H9 (cell line): ENCODE measurements around the gene KCNIP3. TPM values are rescaled to one million over a fixed set of nuclear protein-coding genes. Genes with fewer than 3 reads are reported as not detected.
A peak's percentile ranks its signal among the peaks of the same experiment; 100 is the strongest.

Experiments used
- DNase-seq: peaks from one replicate; pipeline ENCODE4 v3.0.0-alpha.2; 2017
- H2AFZ ChIP-seq: one replicate; pipeline ENCODE4 v1.6.1; 2013; ENCODE audit warnings: mild to moderate bottlenecking, low read length, control low read depth, moderate library complexity
- H2AK5ac ChIP-seq: 2 replicates; pipeline ENCODE4 v1.6.1; 2013; ENCODE audit warnings: low read length, control low read depth, mixed read lengths; ENCODE audit not compliant: insufficient read length
- H2BK120ac ChIP-seq: one replicate; pipeline ENCODE4 v1.6.1; 2013; ENCODE audit warnings: low read depth, mild to moderate bottlenecking, low read length, control low read depth, inconsistent platforms; ENCODE audit not compliant: poor library complexity, severe bottlenecking
- H2BK12ac ChIP-seq: 2 replicates; pipeline ENCODE4 v1.6.1; 2013; ENCODE audit warnings: low read length, control low read depth, mixed read lengths, low read depth; ENCODE audit not compliant: insufficient read length
- H2BK15ac ChIP-seq: 2 replicates; pipeline ENCODE4 v1.6.1; 2013; ENCODE audit warnings: low read depth, low read length, control low read depth
- H2BK20ac ChIP-seq: one replicate; pipeline ENCODE4 v1.6.1; 2013; ENCODE audit warnings: low read depth, mild to moderate bottlenecking, low read length, control low read depth, inconsistent platforms; ENCODE audit not compliant: poor library complexity, severe bottlenecking
- H2BK5ac ChIP-seq: 2 replicates; pipeline ENCODE4 v1.6.1; 2013; ENCODE audit warnings: low read length, control low read depth, mixed read lengths; ENCODE audit not compliant: insufficient read length
- H3K14ac ChIP-seq: 2 replicates; pipeline ENCODE4 v1.6.1; 2013; ENCODE audit warnings: low read length, control low read depth; ENCODE audit not compliant: insufficient read depth
- H3K18ac ChIP-seq: 2 replicates; pipeline ENCODE4 v1.6.1; 2013; ENCODE audit warnings: low read depth, mild to moderate bottlenecking, mixed read lengths, low read length, control low read depth; ENCODE audit not compliant: insufficient read length
- H3K23ac ChIP-seq: 2 replicates; pipeline ENCODE4 v1.6.1; 2013; ENCODE audit warnings: low read length, control low read depth, mixed read lengths, low read depth; ENCODE audit not compliant: insufficient read length
- H3K23me2 ChIP-seq: 2 replicates; pipeline ENCODE4 v1.6.1; 2013; ENCODE audit warnings: low read depth, mild to moderate bottlenecking, mixed read lengths, low read length, control low read depth; ENCODE audit not compliant: insufficient read length, poor library complexity, severe bottlenecking
- H3K27ac ChIP-seq: 2 replicates; pipeline ENCODE4 v1.5.1; 2013; ENCODE audit warnings: low read length, control low read depth, mixed read lengths, low read depth; ENCODE audit not compliant: insufficient read length
- H3K27me3 ChIP-seq: 2 replicates; pipeline ENCODE4 v1.6.1; 2013; ENCODE audit warnings: low read length, control low read depth, inconsistent platforms; ENCODE audit not compliant: insufficient read depth
- H3K4ac ChIP-seq: 2 replicates; pipeline ENCODE4 v1.6.1; 2013; ENCODE audit warnings: low read depth, mild to moderate bottlenecking, control low read depth, inconsistent platforms, low read length, moderate library complexity
- H3K4me1 ChIP-seq: 2 replicates; pipeline ENCODE4 v1.6.1; 2013; ENCODE audit warnings: low read length, control low read depth, inconsistent platforms; ENCODE audit not compliant: insufficient read depth
- H3K4me2 ChIP-seq: 2 replicates; pipeline ENCODE4 v1.6.1; 2013; ENCODE audit warnings: low read length, control low read depth, mixed read lengths; ENCODE audit not compliant: insufficient read length, insufficient read depth
- H3K56ac ChIP-seq: 2 replicates; pipeline ENCODE4 v1.6.1; 2013; ENCODE audit warnings: low read depth, mild to moderate bottlenecking, mixed read lengths, low read length, control low read depth; ENCODE audit not compliant: insufficient read length
- H3K79me1 ChIP-seq: 2 replicates; pipeline ENCODE4 v1.6.1; 2013; ENCODE audit warnings: low read depth, mild to moderate bottlenecking, moderate library complexity, low read length, control low read depth, inconsistent platforms; ENCODE audit not compliant: insufficient read depth, poor library complexity, severe bottlenecking
- H3K79me2 ChIP-seq: 2 replicates; pipeline ENCODE4 v1.6.1; 2013; ENCODE audit warnings: low read length, control low read depth, inconsistent platforms; ENCODE audit not compliant: insufficient read depth
- H3K9ac ChIP-seq: 2 replicates; pipeline ENCODE4 v1.6.1; 2013; ENCODE audit warnings: low read length, control low read depth, mixed read lengths; ENCODE audit not compliant: insufficient read length; ENCODE audit errors: extremely low read depth
- H3K9me3 ChIP-seq: one replicate; pipeline ENCODE4 v1.6.1; 2013; ENCODE audit warnings: low read depth, low read length, inconsistent platforms; ENCODE audit not compliant: control insufficient read depth
- H3T11ph ChIP-seq: one replicate; pipeline ENCODE4 v1.6.1; 2013; ENCODE audit warnings: mild to moderate bottlenecking, low read length, control low read depth, inconsistent platforms
- H4K20me1 ChIP-seq: one replicate; pipeline ENCODE4 v1.6.1; 2013; ENCODE audit not compliant: control insufficient read depth, insufficient read length, insufficient read depth
- H4K5ac ChIP-seq: 2 replicates; pipeline ENCODE4 v1.6.1; 2013; ENCODE audit warnings: low read depth, mild to moderate bottlenecking, mixed read lengths, low read length, control low read depth; ENCODE audit not compliant: insufficient read length
- H4K8ac ChIP-seq: replicated peaks from 2 replicates; pipeline ENCODE4 v1.6.1; 2013; ENCODE audit warnings: low read length, control low read depth, mixed read lengths, low read depth; ENCODE audit not compliant: insufficient read length
- H4K91ac ChIP-seq: 2 replicates; pipeline ENCODE4 v1.6.1; 2013; ENCODE audit warnings: low read depth, mild to moderate bottlenecking, moderate library complexity, mixed read lengths, low read length, control low read depth; ENCODE audit not compliant: insufficient read length
- H3K27ac Mint-ChIP-seq, 3 experiments: 2 replicates in 2 of 3; 3 replicates in 1 of 3; pipeline ENCODE4 v1.8.0; 2020 to 2021; ENCODE audit warnings: mixed read lengths in 3 of 3, mild to moderate bottlenecking in 1 of 3, moderate library complexity in 1 of 3
- H3K27me3 Mint-ChIP-seq: 2 replicates; pipeline ENCODE4 v1.8.0; 2021; ENCODE audit warnings: low read depth, mild to moderate bottlenecking, moderate library complexity, mixed read lengths
- H3K36me3 Mint-ChIP-seq, 3 experiments: 2 replicates in 2 of 3; 3 replicates in 1 of 3; pipeline ENCODE4 v1.8.0; 2020 to 2021; ENCODE audit warnings: low read depth in 3 of 3, mixed read lengths in 3 of 3; ENCODE audit not compliant: insufficient read depth in 1 of 3
- H3K4me1 Mint-ChIP-seq, 2 experiments: 2 replicates each; pipeline ENCODE4 v1.8.0; 2020; ENCODE audit warnings: mixed read lengths in 2 of 2
- H3K4me3 Mint-ChIP-seq, 2 experiments: 2 replicates in 1 of 2; 3 replicates in 1 of 2; pipeline ENCODE4 v1.8.0; 2020 to 2021; ENCODE audit warnings: mild to moderate bottlenecking in 2 of 2, mixed read lengths in 2 of 2, moderate library complexity in 1 of 2
- H3K9me3 Mint-ChIP-seq, 2 experiments: 2 replicates in 1 of 2; 3 replicates in 1 of 2; pipeline ENCODE4 v1.8.0; 2020; ENCODE audit warnings: mild to moderate bottlenecking in 2 of 2, mixed read lengths in 2 of 2, moderate library complexity in 1 of 2
- CTCF ChIP-seq: fragments of 200-600 bp; sonication (generic); conservative IDR thresholded peaks from 3 replicates; pipeline ENCODE4 v1.8.0; 2021; ENCODE audit warnings: antibody characterized with exemption, mild to moderate bottlenecking
- WGBS: extraction: QIAGEN DNeasy Blood & Tissue Kit; methylation state at CpG from one replicate; pipeline ENCODE4 v1.1.7; 2013; ENCODE audit warnings: missing lambda C conversion rate, low lambda C conversion rate, mixed read lengths; ENCODE audit not compliant: insufficient read length; ENCODE audit errors: extremely low coverage; 5-methylcytosine and 5-hydroxymethylcytosine counted together
- total RNA-seq: library from RNA; stranded (reverse); gene quantifications from 2 replicates; pipeline ENCODE4 v1.2.1, GENCODE V29; 2021

Gene KCNIP3
- total RNA-seq, 1 experiment from 2014 or later, result 1.5 TPM

GRCh38 chr2:95282458-95282857, 14.7 kb upstream of the KCNIP3 start:
- Histone ChIP-seq H2BK20ac (no peak overlapping the region), H4K20me1 (no peaks in the 10 kb centered on the region), H3K4me2 (no peak overlapping the region), H4K5ac (no peak overlapping the region), H2AK5ac (no peak overlapping the region), H3K4ac (no peak overlapping the region), H2BK120ac (no peak overlapping the region), H3K4me1 (no peaks in the 10 kb centered on the region), H2BK5ac (no peak overlapping the region), H2BK12ac (no peak overlapping the region), H3K9me3 (no peaks in the 10 kb centered on the region), H3K14ac (no peak overlapping the region; the same call in 1 of the 2 replicates), H3K79me2 (no peaks in the 10 kb centered on the region), H2AFZ (no peak overlapping the region), H4K91ac (no peak overlapping the region), H4K8ac (no peak overlapping the region), H3K56ac (no peak overlapping the region), H3K23me2 (no peaks in the 10 kb centered on the region), H3K27me3 (no peaks in the 10 kb centered on the region), H2BK15ac (no peak overlapping the region), H3K23ac (no peak overlapping the region), H3K18ac (no peak overlapping the region), H3T11ph (no peak overlapping the region), H3K79me1 (no peaks in the 10 kb centered on the region), H3K9ac (no peak overlapping the region), H3K27ac (no peak overlapping the region)
- no peak for DNase-seq
- no peak overlapping the region; a peak in 1 of 5 replicates for H3K4me3 Mint-ChIP-seq
- H3K4me1 Mint-ChIP-seq, result peaks cover 3 to 8% of the 10 kb centered on the region in 2 experiments; a peak in 2 of 4 replicates
- H3K27ac Mint-ChIP-seq, result 0 out of 7 replicates have a peak overlapping the region, but pooled peaks of 1 of the 3 experiments have one; percentile 27
- WGBS, result no CpG with 5 or more reads among the region's 3 CpGs
- H3K9me3 Mint-ChIP-seq, result no peaks in the 10 kb centered on the region
- H3K36me3 Mint-ChIP-seq, result 0 out of 7 replicates have a peak, but pooled peaks cover 0 to 2% (median 0%) of the 10 kb centered on the region in 3 experiments
- TF ChIP-seq CTCF, result no peak
- no peaks in the 10 kb centered on the region; the same call in 1 of the 2 replicates for H3K27me3 Mint-ChIP-seq
